ENCODE data around the gene NMNAT2.
A peak's percentile ranks its signal among the peaks of the same experiment; 100 is the strongest.
"Not testable (repeated sequence)": the region's sequence is repeated elsewhere in the genome, so short reads cannot be mapped to it uniquely, and the experiment has no call there.

The NMNAT2 gene

GRCh38 chr1:183251101-183251958 is 166.8 kb downstream of the NMNAT2 start:
- DNase-seq = no peak

- no peak for DNase-seq
Observed at GRCh38 chr1:183249941-183250452, 168.2 kb downstream of the NMNAT2 start.

- no peak for DNase-seq
Observed at GRCh38 chr1:183248989-183249691, 169.0 kb downstream of the NMNAT2 start.

GRCh38 chr1:183247931-183248330 is 170.2 kb downstream of the NMNAT2 start:
- DNase-seq = no peak

GRCh38 chr1:183247484-183247883 is 170.7 kb downstream of the NMNAT2 start:
- no peak for DNase-seq

GRCh38 chr1:183247066-183247465 is 171.1 kb downstream of the NMNAT2 start:
- DNase-seq = no peak

GRCh38 chr1:183246436-183246835 is 171.7 kb downstream of the NMNAT2 start:
- DNase-seq = no peak

- DNase-seq = no peak
Observed at GRCh38 chr1:183245357-183245756, 172.8 kb downstream of the NMNAT2 start.

GRCh38 chr1:183244466-183244865 is 173.7 kb downstream of the NMNAT2 start:
- DNase-seq = no peak

GRCh38 chr1:183243161-183244050 is 174.8 kb downstream of the NMNAT2 start:
- no peak for DNase-seq

- no peak for DNase-seq
Observed at GRCh38 chr1:183242556-183242955, 175.6 kb downstream of the NMNAT2 start.

GRCh38 chr1:183241471-183241870 is 176.7 kb downstream of the NMNAT2 start:
- no peak for DNase-seq

GRCh38 chr1:183240853-183241252 is 177.3 kb downstream of the NMNAT2 start:
- not testable (repeated sequence) for DNase-seq

GRCh38 chr1:183240526-183240825 is 177.7 kb downstream of the NMNAT2 start:
- no peak for DNase-seq

- no peak for DNase-seq
Observed at GRCh38 chr1:183239793-183240525, 178.2 kb downstream of the NMNAT2 start.

- DNase-seq = no peak
Observed at GRCh38 chr1:183239220-183239742, 178.9 kb downstream of the NMNAT2 start.

GRCh38 chr1:183238071-183238470 is 180.1 kb downstream of the NMNAT2 start:
- DNase-seq = no peak

GRCh38 chr1:183237046-183237445 is 181.1 kb downstream of the NMNAT2 start:
- no peak for DNase-seq

- no peak for DNase-seq
Observed at GRCh38 chr1:183236158-183236725, 181.9 kb downstream of the NMNAT2 start.

GRCh38 chr1:183235503-183235902 is 182.7 kb downstream of the NMNAT2 start:
- DNase-seq = no peak

- peak; percentile 26 for DNase-seq
Observed at GRCh38 chr1:183234660-183235476, 183.3 kb downstream of the NMNAT2 start.
